ENCODE data around the gene SLC13A3. TPM values are rescaled to one million over a fixed set of nuclear protein-coding genes. Genes with fewer than 3 reads are reported as not detected.

Gene SLC13A3
- total RNA-seq, 1 donor from 2014 or later = not detected

DNA sequence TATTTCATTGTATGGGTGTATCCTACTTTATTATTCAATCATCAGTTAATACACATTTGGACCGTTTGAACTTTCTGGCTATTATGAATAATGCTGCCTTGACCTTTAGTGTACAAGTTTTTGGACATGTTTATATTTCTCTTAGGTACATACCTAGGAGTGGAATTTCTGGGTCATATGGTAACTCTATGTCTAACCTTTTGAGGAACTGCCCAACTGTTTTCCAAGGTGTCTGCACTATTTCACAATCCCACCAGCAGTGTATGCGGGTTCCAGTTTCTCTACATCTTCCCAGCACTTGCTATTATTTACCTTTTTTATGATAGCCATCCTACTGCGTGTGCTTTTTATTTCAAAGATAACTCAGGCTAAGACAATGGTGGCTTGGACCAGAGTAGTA, 14.3 kb upstream of the SLC13A3 start:
- Histone ChIP-seq H3K4me1 (no peaks in the 10 kb centered on the region), H3K4me3 (no peak overlapping the region), H3K36me3 (no peaks in the 10 kb centered on the region), H3K27me3 (no peaks in the 10 kb centered on the region), H3K27ac (no peak overlapping the region), H3K9me3 (peaks cover 1 to 9% of the 10 kb centered on the region in 2 donors)
- intact Hi-C loops (cut with DNase I) = no loop called here
- TF ChIP-seq, protein P1, sequence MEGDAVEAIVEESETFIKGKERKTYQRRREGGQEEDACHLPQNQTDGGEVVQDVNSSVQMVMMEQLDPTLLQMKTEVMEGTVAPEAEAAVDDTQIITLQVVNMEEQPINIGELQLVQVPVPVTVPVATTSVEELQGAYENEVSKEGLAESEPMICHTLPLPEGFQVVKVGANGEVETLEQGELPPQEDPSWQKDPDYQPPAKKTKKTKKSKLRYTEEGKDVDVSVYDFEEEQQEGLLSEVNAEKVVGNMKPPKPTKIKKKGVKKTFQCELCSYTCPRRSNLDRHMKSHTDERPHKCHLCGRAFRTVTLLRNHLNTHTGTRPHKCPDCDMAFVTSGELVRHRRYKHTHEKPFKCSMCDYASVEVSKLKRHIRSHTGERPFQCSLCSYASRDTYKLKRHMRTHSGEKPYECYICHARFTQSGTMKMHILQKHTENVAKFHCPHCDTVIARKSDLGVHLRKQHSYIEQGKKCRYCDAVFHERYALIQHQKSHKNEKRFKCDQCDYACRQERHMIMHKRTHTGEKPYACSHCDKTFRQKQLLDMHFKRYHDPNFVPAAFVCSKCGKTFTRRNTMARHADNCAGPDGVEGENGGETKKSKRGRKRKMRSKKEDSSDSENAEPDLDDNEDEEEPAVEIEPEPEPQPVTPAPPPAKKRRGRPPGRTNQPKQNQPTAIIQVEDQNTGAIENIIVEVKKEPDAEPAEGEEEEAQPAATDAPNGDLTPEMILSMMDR (IDR thresholded peaks at IDR 0.05) = no peak
- no peak for DNase-seq (ENCODE audit: low spot score in 2 of 2)

DNA sequence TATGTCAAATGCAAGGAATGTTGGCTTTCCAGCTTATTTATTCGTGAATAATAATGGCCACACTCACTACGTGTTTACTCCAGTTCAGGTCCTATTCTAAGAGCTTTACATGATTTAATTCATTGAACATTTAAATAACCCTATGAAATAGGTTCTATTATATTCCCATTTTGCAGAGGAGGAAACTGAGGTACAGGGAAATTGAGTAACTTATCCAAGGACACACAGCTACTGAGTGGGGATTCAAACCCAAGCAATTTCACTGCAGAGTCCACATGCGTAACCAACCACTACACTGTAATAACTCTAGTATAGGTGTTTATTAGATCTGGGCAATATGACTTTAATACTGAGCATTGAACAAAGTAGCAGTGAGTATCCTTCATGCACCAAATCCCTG, 12.3 kb upstream of the SLC13A3 start:
- Histone ChIP-seq H3K4me3 (no peak overlapping the region), H3K4me1 (no peaks in the 10 kb centered on the region), H3K27me3 (no peaks in the 10 kb centered on the region), H3K36me3 (no peaks in the 10 kb centered on the region), H3K9me3 (no peaks in the 10 kb centered on the region), H3K27ac (no peak overlapping the region)
- TF ChIP-seq, protein P1 (IDR thresholded peaks at IDR 0.05) = no peak
- intact Hi-C loops (cut with DNase I) = no loop called here
- DNase-seq (ENCODE audit: low spot score in 2 of 2) = no peak

DNA sequence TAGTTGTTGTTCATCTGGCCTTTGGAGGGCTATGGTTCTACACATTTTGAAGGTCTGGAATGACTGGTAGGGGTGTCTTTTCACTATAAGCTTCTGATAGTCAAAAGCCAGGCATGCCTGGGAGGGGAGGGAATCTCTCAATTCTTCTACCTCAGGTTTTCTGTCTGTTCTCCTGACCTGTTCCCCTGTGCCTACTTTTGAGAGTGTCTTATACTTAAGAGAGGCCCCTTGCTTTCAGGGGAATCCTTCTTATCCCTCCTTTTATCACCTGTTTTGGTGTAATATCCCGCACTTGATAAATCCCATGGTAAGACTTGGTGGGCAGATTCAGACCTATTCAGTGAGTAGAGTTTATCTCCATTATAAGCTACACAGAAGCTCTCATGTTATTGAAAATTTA, 10.4 kb upstream of the SLC13A3 start:
- TF ChIP-seq, protein P1 (IDR thresholded peaks at IDR 0.05) = no peak
- Histone ChIP-seq H3K36me3 (no peaks in the 10 kb centered on the region), H3K4me1 (no peaks in the 10 kb centered on the region), H3K27ac (no peak overlapping the region), H3K9me3 (no peaks in the 10 kb centered on the region), H3K4me3 (no peak overlapping the region), H3K27me3 (no peaks in the 10 kb centered on the region)
- no peak for DNase-seq (ENCODE audit: low spot score in 2 of 2)
- intact Hi-C loops (cut with DNase I) = no loop called here

- DNase-seq (ENCODE audit: low spot score in 2 of 2) = no peak
- Histone ChIP-seq H3K4me3 (no peak overlapping the region), H3K36me3 (no peaks in the 10 kb centered on the region), H3K9me3 (no peaks in the 10 kb centered on the region), H3K27ac (no peak overlapping the region), H3K4me1 (no peaks in the 10 kb centered on the region), H3K27me3 (no peaks in the 10 kb centered on the region)
- intact Hi-C loops (cut with DNase I) = no loop called here
- TF ChIP-seq, protein P1 (IDR thresholded peaks at IDR 0.05) = no peak
These were observed 9.2 kb upstream of the SLC13A3 start for GRCh38 chr20:46660487-46660886.

DNA sequence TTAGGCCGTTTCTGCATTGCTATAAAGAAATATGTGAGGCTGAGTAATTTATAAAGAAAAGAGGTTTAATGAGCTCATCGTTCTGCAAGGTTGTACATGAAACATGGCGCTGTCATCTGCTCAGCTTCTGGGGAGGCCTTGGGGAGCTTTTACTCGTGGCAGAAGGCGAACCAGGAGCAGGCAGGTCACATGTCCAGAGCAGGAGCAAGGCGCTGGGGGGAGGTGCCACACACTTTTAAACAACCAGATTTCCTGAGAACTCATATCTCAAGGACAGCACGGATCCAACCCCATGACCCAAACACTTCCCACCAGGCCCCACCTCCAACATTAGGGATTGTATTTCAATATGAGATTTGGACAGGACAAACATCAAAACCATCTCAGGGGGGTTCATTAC, 6.4 kb upstream of the SLC13A3 start:
- intact Hi-C loops (cut with DNase I) = no loop called here
- H3K36me3 ChIP-seq = no peaks in the 10 kb centered on the region
- H3K9me3 ChIP-seq = no peaks in the 10 kb centered on the region
- H3K27me3 ChIP-seq = no peaks in the 10 kb centered on the region
- H3K4me3 ChIP-seq = no peak overlapping the region
- DNase-seq (ENCODE audit: low spot score in 2 of 2) = no peak
- no peaks in the 10 kb centered on the region for H3K4me1 ChIP-seq
- TF ChIP-seq, protein P1 (IDR thresholded peaks at IDR 0.05) = no peak
- H3K27ac ChIP-seq = no peak overlapping the region

- Histone ChIP-seq H3K9me3 (no peaks in the 10 kb centered on the region), H3K4me1 (no peaks in the 10 kb centered on the region), H3K4me3 (no peak overlapping the region), H3K27me3 (no peaks in the 10 kb centered on the region), H3K36me3 (no peaks in the 10 kb centered on the region), H3K27ac (no peak overlapping the region)
- no peak for DNase-seq (ENCODE audit: low spot score in 2 of 2)
- TF ChIP-seq, protein P1 (IDR thresholded peaks at IDR 0.05) = no peak
- intact Hi-C loops (cut with DNase I) = no loop called here
These were observed 5.9 kb upstream of the SLC13A3 start for GRCh38 chr20:46657137-46657536.

Data from ascending aorta (tissue), 2 donors.